Measurements from ENCODE around the gene NPFFR1. TPM values are rescaled to one million over a fixed set of nuclear protein-coding genes. Genes with fewer than 3 reads are reported as not detected.
"Not testable (repeated sequence)": the region's sequence is repeated elsewhere in the genome, so short reads cannot be mapped to it uniquely, and the experiment has no call there.

Gene NPFFR1
- total and polyA plus RNA-seq, 7 donors = under 0.01 to 0.01 TPM; not detected in 5

GRCh38 chr10:70241081-70241480 lies 42.7 kb downstream of the NPFFR1 start:
- WGBS, 3 donors = 94 to 97% (median 97%) methylated on average over 3 of the region's 3 CpGs
- H3K27ac ChIP-seq = no peak overlapping the region
- no peaks in the 10 kb centered on the region for H3K4me1 ChIP-seq
- ATAC-seq (no peak), DNase-seq (no peak)
- no peaks in the 10 kb centered on the region for H3K36me3 ChIP-seq (ENCODE audit: insufficient read depth in 1 of 2, low read depth in 1 of 2)
- peaks cover 0 to 3% (median 1%) of the 10 kb centered on the region in 3 donors for H3K27me3 ChIP-seq (ENCODE audit: insufficient read depth in 3 of 3, low read length in 2 of 3)
- intact Hi-C loops (cut with DNase I) = no loop called here
- TF ChIP-seq CTCF (IDR thresholded peaks at IDR 0.05) = no peak
- no peaks in the 10 kb centered on the region for H3K9me3 ChIP-seq
- H3K4me3 ChIP-seq = no peak overlapping the region

GRCh38 chr10:70239986-70240385 lies 43.8 kb downstream of the NPFFR1 start:
- not testable (repeated sequence) for ATAC-seq
- 90 to 99% (median 95%) methylated on average over 16 to 21 of the region's 21 CpGs for WGBS, 3 donors

GRCh38 chr10:70239077-70239976 lies 44.5 kb downstream of the NPFFR1 start:
- H3K27ac ChIP-seq; H3K9me3 ChIP-seq; DNase-seq; H3K4me1 ChIP-seq; H3K36me3 ChIP-seq (ENCODE audit: insufficient read depth in 1 of 2, low read depth in 1 of 2); ATAC-seq; H3K4me3 ChIP-seq; intact Hi-C loops (cut with DNase I); H3K27me3 ChIP-seq (ENCODE audit: insufficient read depth in 3 of 3, low read length in 2 of 3): not testable (repeated sequence)
- 94 to 95% (median 95%) methylated on average over 47 to 55 of the region's 55 CpGs for WGBS, 3 donors

More at GRCh38 chr10:70239986-70240385, 43.8 kb downstream of the NPFFR1 start:
- H3K36me3 ChIP-seq (ENCODE audit: insufficient read depth in 1 of 2, low read depth in 1 of 2); H3K4me3 ChIP-seq; H3K27me3 ChIP-seq (ENCODE audit: insufficient read depth in 3 of 3, low read length in 2 of 3); H3K9me3 ChIP-seq; H3K27ac ChIP-seq; DNase-seq; H3K4me1 ChIP-seq; intact Hi-C loops (cut with DNase I): not testable (repeated sequence)

- DNase-seq; H3K27ac ChIP-seq; H3K36me3 ChIP-seq (ENCODE audit: insufficient read depth in 1 of 2, low read depth in 1 of 2); H3K4me1 ChIP-seq; H3K27me3 ChIP-seq (ENCODE audit: insufficient read depth in 3 of 3, low read length in 2 of 3); H3K4me3 ChIP-seq; intact Hi-C loops (cut with DNase I); ATAC-seq; H3K9me3 ChIP-seq: not testable (repeated sequence)
- WGBS, 3 donors = 82 to 86% (median 83%) methylated on average over 6 of the region's 6 CpGs
Measured at GRCh38 chr10:70237958-70238536, 45.8 kb downstream of the NPFFR1 start.

- H3K4me1 ChIP-seq = peaks cover 13% of the 10 kb centered on the region
- H3K27me3 ChIP-seq (ENCODE audit: insufficient read depth in 3 of 3, low read length in 2 of 3) = no peaks in the 10 kb centered on the region
- DNase-seq (peak; percentile 33 to 55), ATAC-seq (no peak)
- 81 to 85% (median 81%) methylated on average over 18 of the region's 18 CpGs for WGBS, 3 donors
- H3K4me3 ChIP-seq = no peak overlapping the region
- no peak overlapping the region for H3K27ac ChIP-seq
- TF ChIP-seq CTCF (IDR thresholded peaks at IDR 0.05) = no peak
- H3K9me3 ChIP-seq = no peaks in the 10 kb centered on the region
- intact Hi-C loops (cut with DNase I) = no loop called here
- peaks cover 3 to 9% of the 10 kb centered on the region in 2 donors for H3K36me3 ChIP-seq (ENCODE audit: insufficient read depth in 1 of 2, low read depth in 1 of 2)
Measured at GRCh38 chr10:70234668-70235447, 48.9 kb downstream of the NPFFR1 start.

Measured in psoas muscle (tissue), 8 donors.